LNCAP (cell line): ENCODE results near the gene IP6K3.

Source experiments
- CTCF ChIP-seq: fragments of 450-650 bp; IDR thresholded peaks from 2 replicates; pipeline ENCODE4 v1.5.1; 2017; ENCODE audit warnings: mild to moderate bottlenecking

IP6K3 gene

GRCh38 chr6:33722103-33722623, 24.5 kb downstream of the IP6K3 start:
- TF ChIP-seq CTCF = no peak

GRCh38 chr6:33721508-33721907, 25.2 kb downstream of the IP6K3 start:
- TF ChIP-seq CTCF = no peak

GRCh38 chr6:33720998-33721397, 25.7 kb downstream of the IP6K3 start:
- TF ChIP-seq CTCF = no peak

- no peak for TF ChIP-seq CTCF
Observed at GRCh38 chr6:33719326-33719987, 27.2 kb downstream of the IP6K3 start.

GRCh38 chr6:33718713-33719112, 28.0 kb downstream of the IP6K3 start:
- no peak for TF ChIP-seq CTCF

GRCh38 chr6:33717934-33718455, 28.7 kb downstream of the IP6K3 start:
- no peak for TF ChIP-seq CTCF

- no peak for TF ChIP-seq CTCF
Observed at GRCh38 chr6:33716890-33717632, 29.6 kb downstream of the IP6K3 start.
